Spleen (tissue), 11 donors: ENCODE data around the gene FFAR4. TPM values are rescaled to one million over a fixed set of nuclear protein-coding genes. Genes with fewer than 3 reads are reported as not detected.

Experiments used
- DNase-seq: peaks from one replicate; pipeline ENCODE4 v3.0.0-alpha.2; 2020
- H3K27ac ChIP-seq, 8 donors: fragments of 200-600 bp; sonication (generic) in 7 of 8; 1 replicate in 4 of 8; 2 replicates in 4 of 8; pipeline versions ENCODE4 v1.5.0 to v1.8.0; 2016 to 2021; ENCODE audit warnings: inconsistent platforms in 4 of 8, mild to moderate bottlenecking in 4 of 8, moderate library complexity in 1 of 8
- H3K27me3 ChIP-seq, 7 donors: fragments of 200-600 bp; sonication (generic) in 6 of 7; replicated peaks in 1 of 7; 1 replicate in 4 of 7; 2 replicates in 3 of 7; pipeline versions ENCODE4 v1.5.0 to v1.8.0; 2016 to 2021; ENCODE audit warnings: inconsistent platforms in 3 of 7, mild to moderate bottlenecking in 1 of 7
- H3K36me3 ChIP-seq, 6 donors: fragments of 200-600 bp; sonication (generic) in 5 of 6; 1 replicate in 4 of 6; 2 replicates in 2 of 6; pipeline versions ENCODE4 v1.5.0 to v1.8.0; 2016 to 2021; ENCODE audit warnings: inconsistent platforms in 2 of 6
- H3K4me1 ChIP-seq, 6 donors: fragments of 200-600 bp; sonication (generic) in 5 of 6; 1 replicate in 3 of 6; 2 replicates in 3 of 6; pipeline versions ENCODE4 v1.5.0 to v1.8.0; 2016 to 2021; ENCODE audit warnings: inconsistent platforms in 3 of 6
- H3K4me3 ChIP-seq, 8 donors: fragments of 200-600 bp; sonication (generic) in 7 of 8; 1 replicate in 4 of 8; 2 replicates in 4 of 8; pipeline versions ENCODE4 v1.5.0 to v1.8.0; 2016 to 2021; ENCODE audit warnings: inconsistent platforms in 4 of 8, mild to moderate bottlenecking in 4 of 8, moderate library complexity in 2 of 8
- H3K9me3 ChIP-seq, 8 donors: fragments of 200-600 bp; sonication (generic) in 7 of 8; 1 replicate in 4 of 8; 2 replicates in 4 of 8; pipeline versions ENCODE4 v1.5.0 to v1.8.0; 2016 to 2021; ENCODE audit warnings: inconsistent platforms in 4 of 8
- POLR2A ChIP-seq, 3 donors: fragments of 450-650 bp; IDR thresholded peaks; one replicate each; pipeline ENCODE4 v1.5.1; 2017; ENCODE audit warnings: antibody characterized with exemption in 3 of 3, mild to moderate bottlenecking in 1 of 3
- POLR2AphosphoS5 ChIP-seq, 3 donors: sonication (generic); formaldehyde crosslinking; IDR thresholded peaks; one replicate each; pipeline ENCODE4 v1.5.1; 2017; ENCODE audit warnings: antibody characterized with exemption in 3 of 3
- WGBS, 5 donors: extraction: QIAGEN DNeasy Blood & Tissue Kit in 3 of 5; methylation state at CpG; one replicate each; pipeline versions ENCODE4 v1.1.5 to v1.1.7; 2013 to 2018; 5-methylcytosine and 5-hydroxymethylcytosine counted together
- intact Hi-C: fragments of 100-400 bp; cut with DNase I; formaldehyde crosslinking; loops from one replicate; pipeline ENCODE4 v1.15.0; 2023; ENCODE audit warnings: low total_unique reads
- polyA plus RNA-seq, 3 donors: library from polyadenylated mRNA; stranded (reverse); fragments of 200-250 nt; gene quantifications; one replicate each; pipeline ENCODE4 v1.2.1, GENCODE V29; 2013
- total RNA-seq, 7 donors: library from RNA; depleted of rRNA in 3 of 7; stranded (reverse); fragments of >200 nt in 3 of 7; fragmentation: NEBNext Ultra II Directional in 4 of 7; extraction: Animal tissue kit (Norgen Biotek cat#: 25700) in 4 of 7; gene quantifications; one replicate each; pipeline versions ENCODE4 v1.1.0 to v1.2.1, GENCODE V29; 2016 to 2021
- TF ChIP-seq, protein P1 (sequence below), 11 experiments: fragments of 200-600 bp in 7 of 11; fragments of 450-650 bp in 4 of 11; sonication (generic) in 4 of 11; IDR thresholded peaks in 8 of 11; conservative IDR thresholded peaks in 3 of 11; 1 replicate in 7 of 11; 2 replicates in 4 of 11; pipeline versions ENCODE4 v1.4.0 to v1.8.0; 2016 to 2021; ENCODE audit warnings: antibody characterized with exemption in 11 of 11, inconsistent platforms in 4 of 11, mild to moderate bottlenecking in 1 of 11
- donor health status: healthy with polysubstance abuse.
- donor health status: DM: no; HTN: no; CAD: no; lungs with moderate emphysema.
- donor health status: DM: no; HTN: no; CAD: no.
- donor health status: Bipolar disorder and iron deficiency.
- donor health status: healthy.
- donor health status: DM: no; HTN: no; CAD: no.
- donor health status: DM: yes; HTN: yes; CAD: no.

The FFAR4 gene
- total and polyA plus RNA-seq, 10 donors, result 0.02 to 0.13 (median 0.04) TPM; not detected in 6

DNA sequence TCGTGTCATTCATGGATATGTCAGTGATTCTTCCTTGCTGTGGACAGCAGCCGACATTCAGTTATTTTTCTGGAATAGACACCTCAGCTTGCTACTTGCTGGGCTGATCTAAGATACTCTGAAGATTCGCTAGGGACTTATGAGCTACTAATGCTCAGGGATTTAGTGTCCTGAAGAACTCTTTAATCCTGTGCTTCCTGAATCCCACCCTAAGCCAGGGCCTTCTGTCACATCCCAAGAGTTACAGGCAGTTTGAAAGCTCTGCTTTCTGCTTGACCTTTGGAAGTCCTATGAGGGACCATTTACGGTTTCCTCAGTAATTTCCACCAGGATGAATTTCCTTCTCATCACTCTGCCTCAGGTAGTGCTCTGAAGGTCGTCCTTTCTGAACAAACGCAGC is 45.8 kb downstream of the FFAR4 start, which contains the start of gene PDE6C:
Gene PDE6C (plus strand): TSS at position 227 of the 400 bp plus-strand sequence. CDS start 189 bp downstream, outside the sequence.
- 81 to 92% (median 87%) methylated on average over 6 of the region's 6 CpGs for WGBS, 5 donors
- peaks cover 0 to 23% (median 6%) of the 10 kb centered on the region in 6 donors for H3K4me1 ChIP-seq

DNA sequence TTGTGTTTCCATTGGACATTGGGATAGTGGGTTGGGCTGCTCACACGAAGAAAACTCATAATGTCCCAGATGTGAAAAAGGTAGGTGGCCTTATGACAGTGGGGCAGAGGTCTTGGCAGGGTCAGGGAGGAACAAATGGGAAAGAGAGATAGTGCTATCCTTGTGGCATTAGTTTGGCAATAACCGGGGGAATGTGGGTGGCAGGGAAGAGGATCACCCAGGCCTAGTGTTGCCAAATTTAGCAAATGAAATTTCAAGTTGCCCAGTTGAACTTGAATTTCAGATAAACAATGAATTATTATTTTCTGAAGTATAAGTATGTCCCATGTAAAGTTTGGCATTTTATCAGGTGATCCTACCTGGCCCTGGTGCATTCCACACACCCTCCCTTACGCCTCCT is 46.7 kb downstream of the FFAR4 start:
- intact Hi-C loops, result no loop called here
- H3K4me3 ChIP-seq, result no peak overlapping the region
- H3K36me3 ChIP-seq, result no peaks in the 10 kb centered on the region
- no peak overlapping the region for H3K27ac ChIP-seq
- WGBS, 5 donors, result 76 to 90% (median 82%) methylated on average over 3 of the region's 3 CpGs
- TF ChIP-seq POLR2AphosphoS5 (IDR thresholded peaks at IDR 0.05) (no peak), POLR2A (IDR thresholded peaks at IDR 0.05) (no peak)
- TF ChIP-seq, protein P1, sequence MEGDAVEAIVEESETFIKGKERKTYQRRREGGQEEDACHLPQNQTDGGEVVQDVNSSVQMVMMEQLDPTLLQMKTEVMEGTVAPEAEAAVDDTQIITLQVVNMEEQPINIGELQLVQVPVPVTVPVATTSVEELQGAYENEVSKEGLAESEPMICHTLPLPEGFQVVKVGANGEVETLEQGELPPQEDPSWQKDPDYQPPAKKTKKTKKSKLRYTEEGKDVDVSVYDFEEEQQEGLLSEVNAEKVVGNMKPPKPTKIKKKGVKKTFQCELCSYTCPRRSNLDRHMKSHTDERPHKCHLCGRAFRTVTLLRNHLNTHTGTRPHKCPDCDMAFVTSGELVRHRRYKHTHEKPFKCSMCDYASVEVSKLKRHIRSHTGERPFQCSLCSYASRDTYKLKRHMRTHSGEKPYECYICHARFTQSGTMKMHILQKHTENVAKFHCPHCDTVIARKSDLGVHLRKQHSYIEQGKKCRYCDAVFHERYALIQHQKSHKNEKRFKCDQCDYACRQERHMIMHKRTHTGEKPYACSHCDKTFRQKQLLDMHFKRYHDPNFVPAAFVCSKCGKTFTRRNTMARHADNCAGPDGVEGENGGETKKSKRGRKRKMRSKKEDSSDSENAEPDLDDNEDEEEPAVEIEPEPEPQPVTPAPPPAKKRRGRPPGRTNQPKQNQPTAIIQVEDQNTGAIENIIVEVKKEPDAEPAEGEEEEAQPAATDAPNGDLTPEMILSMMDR (IDR thresholded peaks at IDR 0.05 in 8 of 11, conservative IDR thresholded peaks at IDR 0.05 in 3 of 11), result no peak
- H3K4me1 ChIP-seq, result peaks cover 0 to 24% (median 6%) of the 10 kb centered on the region in 6 donors
- no peak for DNase-seq
- H3K27me3 ChIP-seq, result peaks cover 0 to 19% (median 0%) of the 10 kb centered on the region in 7 donors
- H3K9me3 ChIP-seq, result no peaks in the 10 kb centered on the region

More for the DNA sequence above, 45.8 kb downstream of the FFAR4 start, which contains the start of gene PDE6C:
- Histone ChIP-seq H3K27ac (no peak within 1 kb of the TSS), H3K36me3 (no peaks in the 10 kb centered on the region), H3K4me3 (no peak within 1 kb of the TSS), H3K27me3 (peaks cover 0 to 23% (median 0%) of the 10 kb centered on the region in 7 donors), H3K9me3 (peaks cover 0 to 5% (median 2%) of the 10 kb centered on the region in 8 donors)
- TF ChIP-seq, protein P1 (IDR thresholded peaks at IDR 0.05 in 8 of 11, conservative IDR thresholded peaks at IDR 0.05 in 3 of 11), result no peak
- TF ChIP-seq POLR2AphosphoS5 (IDR thresholded peaks at IDR 0.05) (no peak), POLR2A (IDR thresholded peaks at IDR 0.05) (no peak)
- intact Hi-C loops, result no loop called here
- DNase-seq, result no peak

DNA sequence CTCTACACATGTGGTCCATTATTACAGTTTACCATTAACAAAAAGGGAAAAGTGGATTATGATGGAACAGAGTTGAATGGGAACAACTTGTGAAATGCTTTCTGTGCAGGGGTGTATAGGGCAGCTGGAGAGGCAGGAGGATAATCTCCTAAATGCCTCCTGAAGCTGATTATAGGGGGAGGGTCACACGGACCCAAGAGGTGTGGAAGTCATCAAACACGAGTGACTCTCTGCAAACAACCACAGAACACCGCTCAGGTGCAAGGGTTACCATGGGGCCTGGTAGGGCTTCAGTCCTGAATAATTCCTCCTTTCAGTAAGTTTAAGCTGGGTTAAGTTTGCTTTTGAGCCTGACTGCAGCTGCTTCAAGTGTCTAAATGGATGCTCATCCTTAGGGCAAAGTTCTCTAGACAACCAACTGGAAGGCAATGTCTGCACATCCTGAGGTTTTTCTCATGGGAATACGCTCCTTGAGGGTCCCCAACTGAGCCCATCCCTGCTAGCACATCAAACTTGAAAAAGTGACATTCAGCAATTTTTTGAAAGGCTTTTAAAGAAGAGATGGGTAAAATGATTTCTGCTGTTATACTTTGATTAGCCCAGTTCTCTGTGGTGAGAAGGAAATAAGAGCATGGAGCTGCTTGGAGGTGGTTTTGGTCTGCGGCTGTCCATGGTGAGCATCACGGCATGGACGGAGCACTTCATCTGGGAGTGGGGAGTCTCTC is 47.8 kb downstream of the FFAR4 start:
- no peak overlapping the region for H3K4me3 ChIP-seq
- H3K9me3 ChIP-seq, result no peaks in the 10 kb centered on the region
- no peak overlapping the region for H3K27ac ChIP-seq
- intact Hi-C loops, result no loop called here
- peaks cover 0 to 24% (median 6%) of the 10 kb centered on the region in 6 donors for H3K4me1 ChIP-seq
- no peak for TF ChIP-seq POLR2AphosphoS5 (IDR thresholded peaks at IDR 0.05)
- no peak for TF ChIP-seq POLR2A (IDR thresholded peaks at IDR 0.05)
- TF ChIP-seq, protein P1 (IDR thresholded peaks at IDR 0.05 in 8 of 11, conservative IDR thresholded peaks at IDR 0.05 in 3 of 11), result no peak
- no peak for DNase-seq
- 82 to 91% (median 88%) methylated on average over 7 of the region's 7 CpGs for WGBS, 5 donors
- peaks cover 0 to 14% (median 0%) of the 10 kb centered on the region in 7 donors for H3K27me3 ChIP-seq
- no peaks in the 10 kb centered on the region for H3K36me3 ChIP-seq

DNA sequence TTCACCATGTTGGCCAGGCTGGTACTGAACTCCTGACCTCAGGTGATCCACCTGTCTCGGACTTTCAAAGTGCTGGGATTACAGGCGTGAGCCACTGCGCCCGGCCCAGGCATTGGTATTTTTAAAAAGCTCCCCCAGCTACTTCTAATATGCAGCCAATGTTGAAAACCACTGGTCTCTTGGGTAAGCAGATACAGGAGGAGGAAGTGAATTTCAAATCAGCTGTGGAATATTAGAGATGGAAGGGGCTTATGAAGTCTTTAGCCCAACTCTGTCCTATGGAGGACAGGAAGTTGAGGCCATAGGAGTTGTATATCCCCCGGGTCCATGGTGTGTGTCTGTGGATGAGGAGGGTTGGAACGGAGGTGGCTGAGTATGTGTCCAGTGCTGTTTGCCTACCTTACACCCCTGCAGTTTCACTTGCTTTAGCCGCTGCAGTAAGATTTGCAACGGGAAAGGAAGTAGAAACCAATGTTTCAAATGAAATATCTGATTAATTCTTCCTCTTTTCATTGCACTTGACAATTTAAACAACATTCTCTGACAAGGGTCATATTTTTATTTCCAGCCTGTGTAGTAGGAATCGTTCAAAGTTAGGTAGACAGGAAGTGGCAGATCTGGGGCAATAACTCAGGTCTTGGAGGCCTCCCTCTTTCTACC is 49.2 kb downstream of the FFAR4 start:
- Histone ChIP-seq H3K9me3 (no peaks in the 10 kb centered on the region), H3K36me3 (no peaks in the 10 kb centered on the region), H3K27me3 (peaks cover 0 to 3% (median 0%) of the 10 kb centered on the region in 7 donors), H3K4me3 (peak overlapping the region in 1 of 8 donors; percentile 37), H3K27ac (peak overlapping the region in 4 of 8 donors; percentile 24 to 59 (median 41)), H3K4me1 (peaks cover 0 to 24% (median 6%) of the 10 kb centered on the region in 6 donors)
- intact Hi-C loops, result no loop called here
- WGBS, 5 donors, result 26 to 52% (median 37%) methylated on average over 9 of the region's 9 CpGs
- DNase-seq, result no peak
- no peak for TF ChIP-seq POLR2A (IDR thresholded peaks at IDR 0.05)
- TF ChIP-seq, protein P1 (IDR thresholded peaks at IDR 0.05 in 8 of 11, conservative IDR thresholded peaks at IDR 0.05 in 3 of 11), result no peak
- no peak for TF ChIP-seq POLR2AphosphoS5 (IDR thresholded peaks at IDR 0.05)
